Gastroesophageal sphincter (tissue), 3 donors: ENCODE data around the gene EMX1.

Experiments used
- CTCF ChIP-seq, 4 experiments: fragments of 200-600 bp in 2 of 4; fragments of 450-650 bp in 2 of 4; sonication (generic) in 1 of 4; IDR thresholded peaks; one replicate each; pipeline ENCODE4 v1.5.1; 2017 to 2019; ENCODE audit warnings: antibody characterized with exemption in 4 of 4, mild to moderate bottlenecking in 2 of 4, moderate library complexity in 2 of 4
- POLR2AphosphoS5 ChIP-seq: sonication (generic); formaldehyde crosslinking; IDR thresholded peaks from one replicate; pipeline ENCODE4 v1.6.1; 2017; ENCODE audit warnings: antibody characterized with exemption

- TF ChIP-seq CTCF (IDR thresholded peaks at IDR 0.05) = no peak
- no peak for TF ChIP-seq POLR2AphosphoS5
Observed at GRCh38 chr2:72949642-72950041, 32.3 kb downstream of the EMX1 start.
